H1 (cell line): Measurements from ENCODE around the gene GRIK2.

ENCODE experiments used
- CHD2 ChIP-seq: IDR thresholded peaks from 2 replicates; pipeline ENCODE4 v1.6.1; 2012; ENCODE audit warnings: low read length, improper control_type of control experiment
- CTCF ChIP-seq, 3 experiments: IDR thresholded peaks; 1 replicate in 2 of 3; 2 replicates in 1 of 3; pipeline versions ENCODE4 v1.5.1 to v1.6.1; 2011; ENCODE audit warnings: low read length in 3 of 3, mild to moderate bottlenecking in 3 of 3, inconsistent platforms in 2 of 3, low read depth in 1 of 3, moderate library complexity in 1 of 3; ENCODE audit not compliant: insufficient read depth in 1 of 3; ENCODE audit errors: control extremely low read depth in 1 of 3
- SIN3A ChIP-seq, 2 experiments: IDR thresholded peaks in 1 of 2; conservative IDR thresholded peaks in 1 of 2; 2 replicates each; pipeline ENCODE4 v1.6.1; 2011 to 2012; ENCODE audit warnings: low read length in 2 of 2, improper control_type of control experiment in 1 of 2, low read depth in 1 of 2, mild to moderate bottlenecking in 1 of 2
- SUZ12 ChIP-seq: fragments of 200-600 bp; sonication (generic); IDR thresholded peaks from 2 replicates; pipeline ENCODE4 v1.6.1; 2012; ENCODE audit warnings: mild to moderate bottlenecking, inconsistent platforms, low read length, moderate library complexity, mixed read lengths

- no peak for TF ChIP-seq CHD2
- TF ChIP-seq SUZ12: no peak
- no peak for TF ChIP-seq SIN3A (conservative IDR thresholded peaks at IDR 0.05 in 1 of 2, IDR thresholded peaks at IDR 0.05 in 1 of 2; ENCODE audit: low read depth in 1 of 2, low read length in 2 of 2)
- no peak for TF ChIP-seq CTCF (IDR thresholded peaks at IDR 0.05; ENCODE audit: control extremely low read depth in 1 of 3, insufficient read depth in 1 of 3, low read depth in 1 of 3, low read length in 3 of 3)
Observed at GRCh38 chr6:101818051-101818450, 424.5 kb downstream of the GRIK2 start.
